Lower leg skin (tissue), 4 donors: ENCODE results near the gene IRAK3. TPM values are rescaled to one million over a fixed set of nuclear protein-coding genes. Genes with fewer than 3 reads are reported as not detected.
"Not testable (repeated sequence)": the region's sequence is repeated elsewhere in the genome, so short reads cannot be mapped to it uniquely, and the experiment has no call there.

Source experiments
- DNase-seq, 2 donors: peaks; one replicate each; pipeline ENCODE4 v3.0.0-alpha.2; 2019; ENCODE audit warnings: low spot score in 2 of 2
- H3K4me3 ChIP-seq: fragments of 200-600 bp; sonication (generic); 2 replicates; pipeline ENCODE4 v1.5.1; 2017; ENCODE audit warnings: mild to moderate bottlenecking, low read depth; ENCODE audit not compliant: poor library complexity, severe bottlenecking
- POLR2A ChIP-seq, 2 donors: fragments of 450-650 bp; IDR thresholded peaks; one replicate each; pipeline ENCODE4 v1.6.1; 2016 to 2017; ENCODE audit warnings: antibody characterized with exemption in 2 of 2, mild to moderate bottlenecking in 1 of 2, moderate library complexity in 1 of 2
- WGBS, 2 donors: methylation state at CpG; one replicate each; pipeline ENCODE4 v1.1.5; 2018; 5-methylcytosine and 5-hydroxymethylcytosine counted together
- intact Hi-C: fragments of 100-400 bp; cut with DNase I; formaldehyde crosslinking; loops from one replicate; pipeline ENCODE4 v1.15.0; 2023; ENCODE audit warnings: low total_unique reads
- total RNA-seq, 4 donors: library from RNA; depleted of rRNA; stranded (reverse); fragments of >200 nt; gene quantifications; one replicate each; pipeline ENCODE4 v1.1.0, GENCODE V29; 2016
- TF ChIP-seq, protein P1 (sequence below), 3 donors: fragments of 450-650 bp; IDR thresholded peaks; one replicate each; pipeline ENCODE4 v1.5.1; 2016; ENCODE audit warnings: antibody characterized with exemption in 3 of 3, mild to moderate bottlenecking in 3 of 3, moderate library complexity in 2 of 3

The IRAK3 gene
- total RNA-seq, 4 donors from 2014 or later = 2.3 to 9.4 (median 5.5) TPM

- no peak for DNase-seq
- 21 to 34% methylated on average over 5 of the region's 5 CpGs for WGBS, 2 donors
- no peak for TF ChIP-seq POLR2A (IDR thresholded peaks at IDR 0.05)
- TF ChIP-seq, protein P1, sequence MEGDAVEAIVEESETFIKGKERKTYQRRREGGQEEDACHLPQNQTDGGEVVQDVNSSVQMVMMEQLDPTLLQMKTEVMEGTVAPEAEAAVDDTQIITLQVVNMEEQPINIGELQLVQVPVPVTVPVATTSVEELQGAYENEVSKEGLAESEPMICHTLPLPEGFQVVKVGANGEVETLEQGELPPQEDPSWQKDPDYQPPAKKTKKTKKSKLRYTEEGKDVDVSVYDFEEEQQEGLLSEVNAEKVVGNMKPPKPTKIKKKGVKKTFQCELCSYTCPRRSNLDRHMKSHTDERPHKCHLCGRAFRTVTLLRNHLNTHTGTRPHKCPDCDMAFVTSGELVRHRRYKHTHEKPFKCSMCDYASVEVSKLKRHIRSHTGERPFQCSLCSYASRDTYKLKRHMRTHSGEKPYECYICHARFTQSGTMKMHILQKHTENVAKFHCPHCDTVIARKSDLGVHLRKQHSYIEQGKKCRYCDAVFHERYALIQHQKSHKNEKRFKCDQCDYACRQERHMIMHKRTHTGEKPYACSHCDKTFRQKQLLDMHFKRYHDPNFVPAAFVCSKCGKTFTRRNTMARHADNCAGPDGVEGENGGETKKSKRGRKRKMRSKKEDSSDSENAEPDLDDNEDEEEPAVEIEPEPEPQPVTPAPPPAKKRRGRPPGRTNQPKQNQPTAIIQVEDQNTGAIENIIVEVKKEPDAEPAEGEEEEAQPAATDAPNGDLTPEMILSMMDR (IDR thresholded peaks at IDR 0.05) = no peak
- intact Hi-C loops = no loop called here
- peak overlapping the region; percentile 25 for H3K4me3 ChIP-seq
Observed at GRCh38 chr12:66235626-66236281, 46.7 kb downstream of the IRAK3 start.

GRCh38 chr12:66236282-66236675, 47.3 kb downstream of the IRAK3 start:
- intact Hi-C loops = not testable (repeated sequence)
- 91 to 93% methylated on average over 4 of the region's 4 CpGs for WGBS, 2 donors

GRCh38 chr12:66236969-66237368, 48.0 kb downstream of the IRAK3 start:
- DNase-seq = no peak
- 90 to 96% methylated on average over 2 of the region's 2 CpGs for WGBS, 2 donors
- H3K4me3 ChIP-seq = no peak overlapping the region
- intact Hi-C loops = no loop called here
- TF ChIP-seq, protein P1 (IDR thresholded peaks at IDR 0.05) = no peak
- no peak for TF ChIP-seq POLR2A (IDR thresholded peaks at IDR 0.05)

More at GRCh38 chr12:66236282-66236675, 47.3 kb downstream of the IRAK3 start:
- not testable (repeated sequence) for H3K4me3 ChIP-seq, DNase-seq

- TF ChIP-seq, protein P1 (IDR thresholded peaks at IDR 0.05) = no peak
- no peak for TF ChIP-seq POLR2A (IDR thresholded peaks at IDR 0.05)
- intact Hi-C loops = no loop called here
- DNase-seq = no peak
- H3K4me3 ChIP-seq = no peak overlapping the region
- WGBS, 2 donors = 80 to 93% methylated on average over 2 of the region's 2 CpGs
Observed at GRCh38 chr12:66237505-66238175, 48.6 kb downstream of the IRAK3 start.

DNA sequence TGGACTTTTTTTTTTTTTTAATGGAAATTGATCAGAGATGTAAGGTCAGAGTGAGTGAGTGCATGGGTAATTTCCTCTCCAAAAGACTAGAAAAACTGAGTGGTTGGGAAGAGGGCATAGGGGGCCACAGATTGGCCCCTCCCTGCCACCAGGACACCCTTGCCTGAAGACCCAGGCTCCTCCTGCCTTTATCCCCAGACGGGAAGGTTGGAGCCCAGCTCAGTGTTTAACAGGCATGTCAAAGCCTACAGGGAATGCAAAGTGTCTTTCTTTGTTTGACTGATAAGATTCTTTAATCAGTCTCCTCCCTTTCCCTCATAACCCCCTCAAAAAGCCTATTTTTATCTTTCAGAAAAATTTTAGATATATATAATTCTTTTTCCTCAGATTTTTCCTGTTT, 50.3 kb downstream of the IRAK3 start:
- 77 to 84% methylated on average over 1 of the region's 1 CpG for WGBS, 2 donors
- intact Hi-C loops = no loop called here
- TF ChIP-seq, protein P1 (IDR thresholded peaks at IDR 0.05) = no peak
- no peak for TF ChIP-seq POLR2A (IDR thresholded peaks at IDR 0.05)

GRCh38 chr12:66240096-66240820, 51.2 kb downstream of the IRAK3 start:
- 81 to 86% methylated on average over 7 of the region's 7 CpGs for WGBS, 2 donors
- no peak for DNase-seq
- TF ChIP-seq, protein P1 (IDR thresholded peaks at IDR 0.05) = no peak
- TF ChIP-seq POLR2A (IDR thresholded peaks at IDR 0.05) = no peak
- no peak overlapping the region for H3K4me3 ChIP-seq
- intact Hi-C loops = no loop called here

More for the DNA sequence above, 50.3 kb downstream of the IRAK3 start:
- no peak overlapping the region for H3K4me3 ChIP-seq
- no peak for DNase-seq
